ENCODE measurements around the gene OGDH. TPM values are rescaled to one million over a fixed set of nuclear protein-coding genes. Genes with fewer than 3 reads are reported as not detected.

Gene OGDH
- total and polyA plus RNA-seq, 2 experiments from 2014 or later: 13.5 to 76.9 TPM

DNA sequence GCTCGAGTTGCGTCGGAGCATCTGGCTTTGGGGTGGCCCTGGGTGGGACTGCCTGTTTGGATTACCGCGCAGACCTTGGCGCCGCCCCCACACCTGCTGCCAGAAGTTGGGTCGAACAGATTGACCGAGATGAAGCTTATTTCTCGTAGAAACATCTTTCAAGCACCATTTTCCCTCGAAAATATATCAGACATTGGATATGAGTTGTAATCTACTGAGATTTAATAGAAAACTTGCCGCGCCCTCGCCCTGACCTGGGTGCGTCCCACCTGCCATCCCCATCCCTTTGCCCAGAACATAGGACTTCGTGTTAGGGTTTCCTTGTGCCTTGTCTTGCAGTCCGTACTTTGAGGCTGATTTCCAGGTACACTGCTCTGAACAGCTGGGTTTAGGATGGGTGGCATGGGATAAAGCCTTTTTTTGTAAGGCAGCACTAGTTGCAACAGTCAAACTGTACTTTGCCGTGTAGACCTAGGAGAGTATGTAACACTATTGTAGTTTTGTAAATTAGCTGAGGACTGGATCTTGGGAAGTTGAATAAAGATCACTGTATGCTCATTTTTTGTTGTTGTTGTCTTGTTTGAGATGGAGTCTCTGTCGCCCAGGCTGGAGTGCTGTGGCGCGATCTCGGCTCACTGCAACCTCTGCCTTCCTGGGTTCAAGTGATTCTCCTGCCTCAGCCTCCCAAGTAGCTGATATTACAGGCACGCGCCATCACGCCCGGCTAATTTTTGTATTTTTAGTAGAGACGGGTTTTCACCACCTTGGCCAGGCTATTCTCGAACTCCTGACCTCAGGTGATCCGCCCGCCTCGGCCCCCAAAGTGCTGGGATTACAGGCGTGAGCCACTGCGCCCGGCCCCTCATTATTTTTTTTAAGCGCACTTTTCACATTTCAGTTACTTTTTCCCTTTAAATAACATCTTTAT, 978 bp downstream of the OGDH start:
- Mint-ChIP-seq H3K9me3 (no peaks in the 10 kb centered on the region; the same call in 2 of the 3 replicates), H3K4me3 (peak overlapping the region; percentile 87), H3K27ac (peak overlapping the region; percentile 97), H3K36me3 (ENCODE audit: low read depth) (peaks cover 6% of the 10 kb centered on the region), H3K27me3 (ENCODE audit: insufficient read depth, low read depth, poor library complexity) (peaks cover 11% of the 10 kb centered on the region), H3K4me1 (peaks cover 17% of the 10 kb centered on the region)
- DNase-seq (ENCODE audit: low spot score) (no peak), ATAC-seq (peak; percentile 2; the same call in 2 of the 3 replicates)
- Histone ChIP-seq H4K20me1 (replicated peaks; ENCODE audit: insufficient read depth) (no peaks in the 10 kb centered on the region), H3K36me3 (ENCODE audit: insufficient read depth) (no peaks in the 10 kb centered on the region), H3K4me2 (peak overlapping the region; percentile 88), H2AFZ (peak overlapping the region; percentile 72; the same call in 1 of the 2 replicates), H3K27ac (ENCODE audit: low read depth) (peak overlapping the region; percentile 97), H3K27me3 (ENCODE audit: insufficient read depth) (no peaks in the 10 kb centered on the region), H3K4me1 (ENCODE audit: insufficient read depth) (no peaks in the 10 kb centered on the region; the same call in none of the 2 replicates), H3K79me2 (replicated peaks; ENCODE audit: insufficient read depth) (peaks cover 54% of the 10 kb centered on the region), H3K4me3 (peak overlapping the region; percentile 81), H3F3A (replicated peaks; ENCODE audit: low read depth) (0 out of 2 replicates have a peak, but pooled peaks cover 4% of the 10 kb centered on the region), H3K9me2 (ENCODE audit: insufficient read depth) (no peaks in the 10 kb centered on the region)
- TF ChIP-seq, protein P1, sequence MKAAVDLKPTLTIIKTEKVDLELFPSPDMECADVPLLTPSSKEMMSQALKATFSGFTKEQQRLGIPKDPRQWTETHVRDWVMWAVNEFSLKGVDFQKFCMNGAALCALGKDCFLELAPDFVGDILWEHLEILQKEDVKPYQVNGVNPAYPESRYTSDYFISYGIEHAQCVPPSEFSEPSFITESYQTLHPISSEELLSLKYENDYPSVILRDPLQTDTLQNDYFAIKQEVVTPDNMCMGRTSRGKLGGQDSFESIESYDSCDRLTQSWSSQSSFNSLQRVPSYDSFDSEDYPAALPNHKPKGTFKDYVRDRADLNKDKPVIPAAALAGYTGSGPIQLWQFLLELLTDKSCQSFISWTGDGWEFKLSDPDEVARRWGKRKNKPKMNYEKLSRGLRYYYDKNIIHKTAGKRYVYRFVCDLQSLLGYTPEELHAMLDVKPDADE (IDR thresholded peaks at IDR 0.05): no peak
- TF ChIP-seq EZH2 (IDR thresholded peaks at IDR 0.05; ENCODE audit: low read depth, unreplicated experiment) (no peak), ZNF114 (CRISPR knock-in tag; IDR thresholded peaks at IDR 0.05) (no peak), ZNF331 (CRISPR knock-in tag; IDR thresholded peaks at IDR 0.05; ENCODE audit: low read depth) (no peak), EZH2phosphoT487 (IDR thresholded peaks at IDR 0.05; ENCODE audit: unreplicated experiment) (no peak), POLR2AphosphoS5 (IDR thresholded peaks at IDR 0.05; ENCODE audit: low read depth) (no peak), STAT1 (IDR thresholded peaks at IDR 0.05; ENCODE audit: unreplicated experiment) (no peak), CREB1 (CRISPR knock-in tag; IDR thresholded peaks at IDR 0.05; ENCODE audit: low read depth) (no peak)
- TF ChIP-seq, protein P2, sequence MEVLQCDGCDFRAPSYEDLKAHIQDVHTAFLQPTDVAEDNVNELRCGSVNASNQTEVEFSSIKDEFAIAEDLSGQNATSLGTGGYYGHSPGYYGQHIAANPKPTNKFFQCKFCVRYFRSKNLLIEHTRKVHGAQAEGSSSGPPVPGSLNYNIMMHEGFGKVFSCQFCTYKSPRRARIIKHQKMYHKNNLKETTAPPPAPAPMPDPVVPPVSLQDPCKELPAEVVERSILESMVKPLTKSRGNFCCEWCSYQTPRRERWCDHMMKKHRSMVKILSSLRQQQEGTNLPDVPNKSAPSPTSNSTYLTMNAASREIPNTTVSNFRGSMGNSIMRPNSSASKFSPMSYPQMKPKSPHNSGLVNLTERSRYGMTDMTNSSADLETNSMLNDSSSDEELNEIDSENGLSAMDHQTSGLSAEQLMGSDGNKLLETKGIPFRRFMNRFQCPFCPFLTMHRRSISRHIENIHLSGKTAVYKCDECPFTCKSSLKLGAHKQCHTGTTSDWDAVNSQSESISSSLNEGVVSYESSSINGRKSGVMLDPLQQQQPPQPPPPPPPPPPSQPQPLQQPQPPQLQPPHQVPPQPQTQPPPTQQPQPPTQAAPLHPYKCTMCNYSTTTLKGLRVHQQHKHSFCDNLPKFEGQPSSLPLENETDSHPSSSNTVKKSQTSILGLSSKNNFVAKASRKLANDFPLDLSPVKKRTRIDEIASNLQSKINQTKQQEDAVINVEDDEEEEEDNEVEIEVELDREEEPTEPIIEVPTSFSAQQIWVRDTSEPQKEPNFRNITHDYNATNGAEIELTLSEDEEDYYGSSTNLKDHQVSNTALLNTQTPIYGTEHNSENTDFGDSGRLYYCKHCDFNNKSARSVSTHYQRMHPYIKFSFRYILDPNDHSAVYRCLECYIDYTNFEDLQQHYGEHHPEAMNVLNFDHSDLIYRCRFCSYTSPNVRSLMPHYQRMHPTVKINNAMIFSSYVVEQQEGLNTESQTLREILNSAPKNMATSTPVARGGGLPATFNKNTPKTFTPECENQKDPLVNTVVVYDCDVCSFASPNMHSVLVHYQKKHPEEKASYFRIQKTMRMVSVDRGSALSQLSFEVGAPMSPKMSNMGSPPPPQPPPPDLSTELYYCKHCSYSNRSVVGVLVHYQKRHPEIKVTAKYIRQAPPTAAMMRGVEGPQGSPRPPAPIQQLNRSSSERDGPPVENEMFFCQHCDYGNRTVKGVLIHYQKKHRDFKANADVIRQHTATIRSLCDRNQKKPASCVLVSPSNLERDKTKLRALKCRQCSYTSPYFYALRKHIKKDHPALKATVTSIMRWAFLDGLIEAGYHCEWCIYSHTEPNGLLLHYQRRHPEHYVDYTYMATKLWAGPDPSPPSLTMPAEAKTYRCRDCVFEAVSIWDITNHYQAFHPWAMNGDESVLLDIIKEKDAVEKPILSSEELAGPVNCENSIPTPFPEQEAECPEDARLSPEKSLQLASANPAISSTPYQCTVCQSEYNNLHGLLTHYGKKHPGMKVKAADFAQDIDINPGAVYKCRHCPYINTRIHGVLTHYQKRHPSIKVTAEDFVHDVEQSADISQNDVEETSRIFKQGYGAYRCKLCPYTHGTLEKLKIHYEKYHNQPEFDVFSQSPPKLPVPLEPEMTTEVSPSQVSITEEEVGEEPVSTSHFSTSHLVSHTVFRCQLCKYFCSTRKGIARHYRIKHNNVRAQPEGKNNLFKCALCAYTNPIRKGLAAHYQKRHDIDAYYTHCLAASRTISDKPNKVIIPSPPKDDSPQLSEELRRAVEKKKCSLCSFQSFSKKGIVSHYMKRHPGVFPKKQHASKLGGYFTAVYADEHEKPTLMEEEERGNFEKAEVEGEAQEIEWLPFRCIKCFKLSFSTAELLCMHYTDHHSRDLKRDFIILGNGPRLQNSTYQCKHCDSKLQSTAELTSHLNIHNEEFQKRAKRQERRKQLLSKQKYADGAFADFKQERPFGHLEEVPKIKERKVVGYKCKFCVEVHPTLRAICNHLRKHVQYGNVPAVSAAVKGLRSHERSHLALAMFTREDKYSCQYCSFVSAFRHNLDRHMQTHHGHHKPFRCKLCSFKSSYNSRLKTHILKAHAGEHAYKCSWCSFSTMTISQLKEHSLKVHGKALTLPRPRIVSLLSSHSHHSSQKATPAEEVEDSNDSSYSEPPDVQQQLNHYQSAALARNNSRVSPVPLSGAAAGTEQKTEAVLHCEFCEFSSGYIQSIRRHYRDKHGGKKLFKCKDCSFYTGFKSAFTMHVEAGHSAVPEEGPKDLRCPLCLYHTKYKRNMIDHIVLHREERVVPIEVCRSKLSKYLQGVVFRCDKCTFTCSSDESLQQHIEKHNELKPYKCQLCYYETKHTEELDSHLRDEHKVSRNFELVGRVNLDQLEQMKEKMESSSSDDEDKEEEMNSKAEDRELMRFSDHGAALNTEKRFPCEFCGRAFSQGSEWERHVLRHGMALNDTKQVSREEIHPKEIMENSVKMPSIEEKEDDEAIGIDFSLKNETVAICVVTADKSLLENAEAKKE (CRISPR knock-in tag; IDR thresholded peaks at IDR 0.05): no peak
- TF ChIP-seq, protein P3, sequence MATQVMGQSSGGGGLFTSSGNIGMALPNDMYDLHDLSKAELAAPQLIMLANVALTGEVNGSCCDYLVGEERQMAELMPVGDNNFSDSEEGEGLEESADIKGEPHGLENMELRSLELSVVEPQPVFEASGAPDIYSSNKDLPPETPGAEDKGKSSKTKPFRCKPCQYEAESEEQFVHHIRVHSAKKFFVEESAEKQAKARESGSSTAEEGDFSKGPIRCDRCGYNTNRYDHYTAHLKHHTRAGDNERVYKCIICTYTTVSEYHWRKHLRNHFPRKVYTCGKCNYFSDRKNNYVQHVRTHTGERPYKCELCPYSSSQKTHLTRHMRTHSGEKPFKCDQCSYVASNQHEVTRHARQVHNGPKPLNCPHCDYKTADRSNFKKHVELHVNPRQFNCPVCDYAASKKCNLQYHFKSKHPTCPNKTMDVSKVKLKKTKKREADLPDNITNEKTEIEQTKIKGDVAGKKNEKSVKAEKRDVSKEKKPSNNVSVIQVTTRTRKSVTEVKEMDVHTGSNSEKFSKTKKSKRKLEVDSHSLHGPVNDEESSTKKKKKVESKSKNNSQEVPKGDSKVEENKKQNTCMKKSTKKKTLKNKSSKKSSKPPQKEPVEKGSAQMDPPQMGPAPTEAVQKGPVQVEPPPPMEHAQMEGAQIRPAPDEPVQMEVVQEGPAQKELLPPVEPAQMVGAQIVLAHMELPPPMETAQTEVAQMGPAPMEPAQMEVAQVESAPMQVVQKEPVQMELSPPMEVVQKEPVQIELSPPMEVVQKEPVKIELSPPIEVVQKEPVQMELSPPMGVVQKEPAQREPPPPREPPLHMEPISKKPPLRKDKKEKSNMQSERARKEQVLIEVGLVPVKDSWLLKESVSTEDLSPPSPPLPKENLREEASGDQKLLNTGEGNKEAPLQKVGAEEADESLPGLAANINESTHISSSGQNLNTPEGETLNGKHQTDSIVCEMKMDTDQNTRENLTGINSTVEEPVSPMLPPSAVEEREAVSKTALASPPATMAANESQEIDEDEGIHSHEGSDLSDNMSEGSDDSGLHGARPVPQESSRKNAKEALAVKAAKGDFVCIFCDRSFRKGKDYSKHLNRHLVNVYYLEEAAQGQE (IDR thresholded peaks at IDR 0.05; ENCODE audit: unreplicated experiment): no peak

All from GM23338 (cell line).